WTC11 (cell line): Measurements from ENCODE around the gene GSTT2B. TPM values are rescaled to one million over a fixed set of nuclear protein-coding genes. Genes with fewer than 3 reads are reported as not detected.

Experiments used
- ATF6 ChIP-seq: sonication (generic); formaldehyde crosslinking; IDR thresholded peaks from 2 replicates; pipeline ENCODE4 v1.8.1; 2023; ENCODE audit warnings: mild to moderate bottlenecking, missing genetic modification reagents
- CREB1 ChIP-seq: sonication (generic); formaldehyde crosslinking; IDR thresholded peaks from 2 replicates; pipeline ENCODE4 v1.8.0; 2023; ENCODE audit warnings: mild to moderate bottlenecking, missing genetic modification reagents
- CREM ChIP-seq: sonication (generic); formaldehyde crosslinking; IDR thresholded peaks from 2 replicates; pipeline ENCODE4 v1.8.1; 2022; ENCODE audit warnings: mild to moderate bottlenecking, missing genetic modification reagents, moderate library complexity
- E2F1 ChIP-seq: sonication (generic); formaldehyde crosslinking; IDR thresholded peaks from 2 replicates; pipeline ENCODE4 v1.8.0; 2022; ENCODE audit warnings: mild to moderate bottlenecking, missing genetic modification reagents
- ELF4 ChIP-seq: sonication (generic); formaldehyde crosslinking; IDR thresholded peaks from 2 replicates; pipeline ENCODE4 v1.8.1; 2022; ENCODE audit warnings: low read depth, mild to moderate bottlenecking, moderate library complexity, missing genetic modification reagents
- ERG ChIP-seq: fragments of 250-450 bp; sonication (Bioruptor Pico); IDR thresholded peaks from 2 replicates; pipeline ENCODE4 v1.8.0; 2021; ENCODE audit warnings: mild to moderate bottlenecking
- FOXJ3 ChIP-seq: sonication (generic); formaldehyde crosslinking; IDR thresholded peaks from 2 replicates; pipeline ENCODE4 v1.9.0; 2021; ENCODE audit warnings: missing genetic modification reagents, mild to moderate bottlenecking, borderline replicate concordance
- JUN ChIP-seq: sonication (generic); formaldehyde crosslinking; IDR thresholded peaks from 2 replicates; pipeline ENCODE4 v1.8.0; 2023; ENCODE audit warnings: mild to moderate bottlenecking, missing genetic modification reagents
- PRRX2 ChIP-seq: fragments of 250-450 bp; sonication (Bioruptor Pico); IDR thresholded peaks from 2 replicates; pipeline ENCODE4 v1.8.0; 2021; ENCODE audit warnings: mild to moderate bottlenecking
- SMAD4 ChIP-seq: sonication (generic); formaldehyde crosslinking; IDR thresholded peaks from 2 replicates; pipeline ENCODE4 v1.8.0; 2022; ENCODE audit warnings: mild to moderate bottlenecking, missing genetic modification reagents
- SP1 ChIP-seq: sonication (generic); formaldehyde crosslinking; conservative IDR thresholded peaks from 2 replicates; pipeline ENCODE4 v1.8.1; 2022; ENCODE audit warnings: missing genetic modification reagents
- TCF7 ChIP-seq: sonication (generic); formaldehyde crosslinking; IDR thresholded peaks from 2 replicates; pipeline ENCODE4 v1.8.0; 2022; ENCODE audit warnings: mild to moderate bottlenecking, low read depth, missing genetic modification reagents, moderate library complexity
- TEAD4 ChIP-seq: sonication (generic); formaldehyde crosslinking; IDR thresholded peaks from 2 replicates; pipeline ENCODE4 v1.8.0; 2022; ENCODE audit warnings: mild to moderate bottlenecking, missing genetic modification reagents
- ZBTB21 ChIP-seq: sonication (generic); formaldehyde crosslinking; IDR thresholded peaks from 2 replicates; pipeline ENCODE4 v1.8.1; 2023; ENCODE audit warnings: mild to moderate bottlenecking, missing genetic modification reagents, borderline replicate concordance
- ZNF232 ChIP-seq: sonication (generic); formaldehyde crosslinking; IDR thresholded peaks from 2 replicates; pipeline ENCODE4 v1.8.0; 2022; ENCODE audit warnings: mild to moderate bottlenecking, missing genetic modification reagents
- ZNF396 ChIP-seq: fragments of 250-450 bp; sonication (Bioruptor Pico); IDR thresholded peaks from 2 replicates; pipeline ENCODE4 v1.8.0; 2021; ENCODE audit warnings: mild to moderate bottlenecking, moderate library complexity, borderline replicate concordance
- ZNF416 ChIP-seq: fragments of 250-450 bp; sonication (Bioruptor Pico); IDR thresholded peaks from 2 replicates; pipeline ENCODE4 v1.9.0; 2021; ENCODE audit warnings: mild to moderate bottlenecking, inconsistent platforms
- ZSCAN18 ChIP-seq: fragments of 250-450 bp; sonication (Bioruptor Pico); IDR thresholded peaks from 2 replicates; pipeline ENCODE4 v2.1.2; 2022; ENCODE audit warnings: mild to moderate bottlenecking, moderate library complexity
- total RNA-seq: library from RNA; stranded (reverse); gene quantifications from 3 replicates; pipeline ENCODE4 v1.2.3, GENCODE V29; 2021
- TF ChIP-seq, protein P1 (sequence below): sonication (generic); formaldehyde crosslinking; IDR thresholded peaks from 2 replicates; pipeline ENCODE4 v1.8.1; 2022; ENCODE audit warnings: low read depth, missing genetic modification reagents, borderline replicate concordance
- TF ChIP-seq, protein P2 (sequence below): fragments of 250-450 bp; sonication (Bioruptor Pico); IDR thresholded peaks from 2 replicates; pipeline ENCODE4 v1.9.0; 2021; ENCODE audit warnings: mild to moderate bottlenecking, borderline replicate concordance
- TF ChIP-seq, protein P3 (sequence below): sonication (generic); formaldehyde crosslinking; IDR thresholded peaks from 2 replicates; pipeline ENCODE4 v1.8.0; 2022; ENCODE audit warnings: missing genetic modification reagents
- TF ChIP-seq, protein P4 (sequence below): sonication (generic); formaldehyde crosslinking; IDR thresholded peaks from 2 replicates; pipeline ENCODE4 v1.8.1; 2022; ENCODE audit warnings: low read depth, mild to moderate bottlenecking, moderate library complexity, missing genetic modification reagents, borderline replicate concordance

GSTT2B gene
- total RNA-seq, 1 experiment from 2014 or later, result 16.6 TPM

GRCh38 chr22:23913661-23914353 is 47.2 kb downstream of the GSTT2B start (continued):
- TF ChIP-seq CREM, result no peak
- TF ChIP-seq, protein P1, sequence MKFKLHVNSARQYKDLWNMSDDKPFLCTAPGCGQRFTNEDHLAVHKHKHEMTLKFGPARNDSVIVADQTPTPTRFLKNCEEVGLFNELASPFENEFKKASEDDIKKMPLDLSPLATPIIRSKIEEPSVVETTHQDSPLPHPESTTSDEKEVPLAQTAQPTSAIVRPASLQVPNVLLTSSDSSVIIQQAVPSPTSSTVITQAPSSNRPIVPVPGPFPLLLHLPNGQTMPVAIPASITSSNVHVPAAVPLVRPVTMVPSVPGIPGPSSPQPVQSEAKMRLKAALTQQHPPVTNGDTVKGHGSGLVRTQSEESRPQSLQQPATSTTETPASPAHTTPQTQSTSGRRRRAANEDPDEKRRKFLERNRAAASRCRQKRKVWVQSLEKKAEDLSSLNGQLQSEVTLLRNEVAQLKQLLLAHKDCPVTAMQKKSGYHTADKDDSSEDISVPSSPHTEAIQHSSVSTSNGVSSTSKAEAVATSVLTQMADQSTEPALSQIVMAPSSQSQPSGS (CRISPR knock-in tag), result no peak
- peak; percentile 95 for TF ChIP-seq SP1
- TF ChIP-seq FOXJ3 (CRISPR knock-in tag), result no peak
- no peak for TF ChIP-seq ZNF416 (CRISPR knock-in tag)
- TF ChIP-seq PRRX2 (CRISPR knock-in tag), result no peak
- TF ChIP-seq ZBTB21 (CRISPR knock-in tag), result 0 out of 2 replicates have a peak, but pooled peaks have one; percentile 74
- no peak for TF ChIP-seq ZSCAN18 (CRISPR knock-in tag)
- no peak for TF ChIP-seq ELF4 (CRISPR knock-in tag)
- TF ChIP-seq TCF7 (CRISPR knock-in tag), result no peak
- TF ChIP-seq JUN (CRISPR knock-in tag), result no peak
- TF ChIP-seq ATF6 (CRISPR knock-in tag), result no peak
- TF ChIP-seq, protein P2, sequence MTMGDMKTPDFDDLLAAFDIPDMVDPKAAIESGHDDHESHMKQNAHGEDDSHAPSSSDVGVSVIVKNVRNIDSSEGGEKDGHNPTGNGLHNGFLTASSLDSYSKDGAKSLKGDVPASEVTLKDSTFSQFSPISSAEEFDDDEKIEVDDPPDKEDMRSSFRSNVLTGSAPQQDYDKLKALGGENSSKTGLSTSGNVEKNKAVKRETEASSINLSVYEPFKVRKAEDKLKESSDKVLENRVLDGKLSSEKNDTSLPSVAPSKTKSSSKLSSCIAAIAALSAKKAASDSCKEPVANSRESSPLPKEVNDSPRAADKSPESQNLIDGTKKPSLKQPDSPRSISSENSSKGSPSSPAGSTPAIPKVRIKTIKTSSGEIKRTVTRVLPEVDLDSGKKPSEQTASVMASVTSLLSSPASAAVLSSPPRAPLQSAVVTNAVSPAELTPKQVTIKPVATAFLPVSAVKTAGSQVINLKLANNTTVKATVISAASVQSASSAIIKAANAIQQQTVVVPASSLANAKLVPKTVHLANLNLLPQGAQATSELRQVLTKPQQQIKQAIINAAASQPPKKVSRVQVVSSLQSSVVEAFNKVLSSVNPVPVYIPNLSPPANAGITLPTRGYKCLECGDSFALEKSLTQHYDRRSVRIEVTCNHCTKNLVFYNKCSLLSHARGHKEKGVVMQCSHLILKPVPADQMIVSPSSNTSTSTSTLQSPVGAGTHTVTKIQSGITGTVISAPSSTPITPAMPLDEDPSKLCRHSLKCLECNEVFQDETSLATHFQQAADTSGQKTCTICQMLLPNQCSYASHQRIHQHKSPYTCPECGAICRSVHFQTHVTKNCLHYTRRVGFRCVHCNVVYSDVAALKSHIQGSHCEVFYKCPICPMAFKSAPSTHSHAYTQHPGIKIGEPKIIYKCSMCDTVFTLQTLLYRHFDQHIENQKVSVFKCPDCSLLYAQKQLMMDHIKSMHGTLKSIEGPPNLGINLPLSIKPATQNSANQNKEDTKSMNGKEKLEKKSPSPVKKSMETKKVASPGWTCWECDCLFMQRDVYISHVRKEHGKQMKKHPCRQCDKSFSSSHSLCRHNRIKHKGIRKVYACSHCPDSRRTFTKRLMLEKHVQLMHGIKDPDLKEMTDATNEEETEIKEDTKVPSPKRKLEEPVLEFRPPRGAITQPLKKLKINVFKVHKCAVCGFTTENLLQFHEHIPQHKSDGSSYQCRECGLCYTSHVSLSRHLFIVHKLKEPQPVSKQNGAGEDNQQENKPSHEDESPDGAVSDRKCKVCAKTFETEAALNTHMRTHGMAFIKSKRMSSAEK, result no peak
- no peak for TF ChIP-seq CREB1 (CRISPR knock-in tag)
- no peak for TF ChIP-seq SMAD4
- TF ChIP-seq, protein P3, sequence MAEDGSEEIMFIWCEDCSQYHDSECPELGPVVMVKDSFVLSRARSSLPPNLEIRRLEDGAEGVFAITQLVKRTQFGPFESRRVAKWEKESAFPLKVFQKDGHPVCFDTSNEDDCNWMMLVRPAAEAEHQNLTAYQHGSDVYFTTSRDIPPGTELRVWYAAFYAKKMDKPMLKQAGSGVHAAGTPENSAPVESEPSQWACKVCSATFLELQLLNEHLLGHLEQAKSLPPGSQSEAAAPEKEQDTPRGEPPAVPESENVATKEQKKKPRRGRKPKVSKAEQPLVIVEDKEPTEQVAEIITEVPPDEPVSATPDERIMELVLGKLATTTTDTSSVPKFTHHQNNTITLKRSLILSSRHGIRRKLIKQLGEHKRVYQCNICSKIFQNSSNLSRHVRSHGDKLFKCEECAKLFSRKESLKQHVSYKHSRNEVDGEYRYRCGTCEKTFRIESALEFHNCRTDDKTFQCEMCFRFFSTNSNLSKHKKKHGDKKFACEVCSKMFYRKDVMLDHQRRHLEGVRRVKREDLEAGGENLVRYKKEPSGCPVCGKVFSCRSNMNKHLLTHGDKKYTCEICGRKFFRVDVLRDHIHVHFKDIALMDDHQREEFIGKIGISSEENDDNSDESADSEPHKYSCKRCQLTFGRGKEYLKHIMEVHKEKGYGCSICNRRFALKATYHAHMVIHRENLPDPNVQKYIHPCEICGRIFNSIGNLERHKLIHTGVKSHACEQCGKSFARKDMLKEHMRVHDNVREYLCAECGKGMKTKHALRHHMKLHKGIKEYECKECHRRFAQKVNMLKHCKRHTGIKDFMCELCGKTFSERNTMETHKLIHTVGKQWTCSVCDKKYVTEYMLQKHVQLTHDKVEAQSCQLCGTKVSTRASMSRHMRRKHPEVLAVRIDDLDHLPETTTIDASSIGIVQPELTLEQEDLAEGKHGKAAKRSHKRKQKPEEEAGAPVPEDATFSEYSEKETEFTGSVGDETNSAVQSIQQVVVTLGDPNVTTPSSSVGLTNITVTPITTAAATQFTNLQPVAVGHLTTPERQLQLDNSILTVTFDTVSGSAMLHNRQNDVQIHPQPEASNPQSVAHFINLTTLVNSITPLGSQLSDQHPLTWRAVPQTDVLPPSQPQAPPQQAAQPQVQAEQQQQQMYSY (CRISPR knock-in tag), result no peak
- TF ChIP-seq TEAD4, result no peak
- TF ChIP-seq ZNF232, result peak; percentile 91
- peak; percentile 70 for TF ChIP-seq E2F1 (CRISPR knock-in tag)
- TF ChIP-seq, protein P4, sequence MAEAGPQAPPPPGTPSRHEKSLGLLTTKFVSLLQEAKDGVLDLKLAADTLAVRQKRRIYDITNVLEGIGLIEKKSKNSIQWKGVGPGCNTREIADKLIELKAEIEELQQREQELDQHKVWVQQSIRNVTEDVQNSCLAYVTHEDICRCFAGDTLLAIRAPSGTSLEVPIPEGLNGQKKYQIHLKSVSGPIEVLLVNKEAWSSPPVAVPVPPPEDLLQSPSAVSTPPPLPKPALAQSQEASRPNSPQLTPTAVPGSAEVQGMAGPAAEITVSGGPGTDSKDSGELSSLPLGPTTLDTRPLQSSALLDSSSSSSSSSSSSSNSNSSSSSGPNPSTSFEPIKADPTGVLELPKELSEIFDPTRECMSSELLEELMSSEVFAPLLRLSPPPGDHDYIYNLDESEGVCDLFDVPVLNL, result no peak
- no peak for TF ChIP-seq ERG
- TF ChIP-seq ZNF396, result no peak
